K562 (cell line): ENCODE data around the gene ERGIC1. TPM values are rescaled to one million over a fixed set of nuclear protein-coding genes. Genes with fewer than 3 reads are reported as not detected.

ENCODE experiments used
- ETV6 ChIP-seq, 3 experiments: fragments of 150-350 bp in 1 of 3; sonication (generic) in 1 of 3; formaldehyde crosslinking in 1 of 3; IDR thresholded peaks; 2 replicates each; pipeline versions ENCODE4 v1.6.1 to v1.8.0; 2014 to 2022; ENCODE audit warnings: borderline replicate concordance in 2 of 3, low read depth in 2 of 3, antibody characterized with exemption in 1 of 3, low read length in 1 of 3, mild to moderate bottlenecking in 1 of 3, missing genetic modification reagents in 1 of 3
- FOSL1 ChIP-seq: fragments of 200-800 bp; sonication (Bioruptor generic); conservative IDR thresholded peaks from 2 replicates; pipeline ENCODE4 v1.6.1; 2016; ENCODE audit warnings: missing genetic modification characterization, missing compliant biosample characterization
- MCM3 ChIP-seq: fragments of 450-650 bp; IDR thresholded peaks from 2 replicates; pipeline ENCODE4 v1.6.1; 2016
- MTA2 ChIP-seq: fragments of 450-650 bp; IDR thresholded peaks from 2 replicates; pipeline ENCODE4 v1.6.1; 2016; ENCODE audit warnings: low read depth
- NR2C1 ChIP-seq, 2 experiments: fragments of 450-650 bp; IDR thresholded peaks; 2 replicates each; pipeline ENCODE4 v1.6.1; 2017; ENCODE audit warnings: mild to moderate bottlenecking in 2 of 2, antibody characterized with exemption in 1 of 2, inconsistent platforms in 1 of 2, missing compliant biosample characterization in 1 of 2, missing genetic modification characterization in 1 of 2
- SPI1 ChIP-seq: IDR thresholded peaks from 2 replicates; pipeline ENCODE4 v1.6.1; 2011; ENCODE audit warnings: low read depth, low read length, control low read depth, borderline replicate concordance
- ZBTB43 ChIP-seq: sonication (generic); formaldehyde crosslinking; IDR thresholded peaks from 2 replicates; pipeline ENCODE4 v1.8.0; 2023; ENCODE audit warnings: mild to moderate bottlenecking, missing genetic modification reagents
- ZKSCAN8 ChIP-seq: fragments of 200-800 bp; sonication (Bioruptor generic); IDR thresholded peaks from 2 replicates; pipeline ENCODE4 v1.6.1; 2016; ENCODE audit warnings: missing genetic modification characterization, missing compliant biosample characterization
- ZNF431 ChIP-seq: sonication (generic); formaldehyde crosslinking; IDR thresholded peaks from 2 replicates; pipeline ENCODE4 v1.8.0; 2022; ENCODE audit warnings: mild to moderate bottlenecking, missing genetic modification reagents
- ZNF512 ChIP-seq: IDR thresholded peaks from 2 replicates; pipeline ENCODE4 v1.6.1; 2016; ENCODE audit warnings: missing genetic modification characterization, missing compliant biosample characterization
- ZNF639 ChIP-seq, 2 experiments: fragments of 200-800 bp in 1 of 2; sonication (Bioruptor generic) in 1 of 2; sonication (generic) in 1 of 2; formaldehyde crosslinking in 1 of 2; IDR thresholded peaks in 1 of 2; conservative IDR thresholded peaks in 1 of 2; 2 replicates each; pipeline versions ENCODE4 v1.5.0 to v1.6.1; 2016 to 2020; ENCODE audit warnings: missing compliant biosample characterization in 1 of 2, missing genetic modification characterization in 1 of 2, missing genetic modification reagents in 1 of 2
- polyA plus RNA-seq, 8 experiments: library from polyadenylated mRNA; depleted of rRNA in 4 of 8; stranded (reverse) in 5 of 8; unstranded in 3 of 8; fragments of >200 nt; fragmentation: Nextera tagmentation in 2 of 8; fragmentation: Illumina TruSeq in 1 of 8; extraction: Ambion mirVana in 2 of 8; extraction: Trizol in 1 of 8; gene quantifications; 2 replicates each; pipeline versions ENCODE4 v1.2.1 to v1.2.3, GENCODE V29; 2011 to 2014; ENCODE audit warnings: inconsistent platforms in 1 of 8, missing spikeins in 1 of 8
- total RNA-seq, 7 experiments: library from RNA; depleted of rRNA in 6 of 7; stranded (reverse); fragments of >200 nt in 6 of 7; fragmentation: Illumina TruSeq in 2 of 7; extraction: Trizol in 2 of 7; gene quantifications; 2 replicates each; pipeline versions ENCODE4 v1.2.1 to v1.2.3, GENCODE V29; 2011 to 2021; ENCODE audit warnings: low replicate concordance in 1 of 7

Gene ERGIC1
- total and polyA plus RNA-seq, 9 of the 15 experiments (the other 6 are each of a cell fraction or from before 2014, with no cell fraction given): 5.5 to 68.4 (median 36.4) TPM

GRCh38 chr5:172793577-172794488 is 40.2 kb upstream of the ERGIC1 start (continued):
- TF ChIP-seq ZNF512: no peak
- peak; percentile 89 for TF ChIP-seq FOSL1 (tag)
- TF ChIP-seq ETV6 (IDR thresholded peaks at IDR 0.05; ENCODE audit: borderline replicate concordance in 1 of 2, low read depth in 2 of 2, low read length in 1 of 2): peak in 1 of 2 experiments; percentile 18; a peak in 1 of 4 replicates
- TF ChIP-seq ETV6 (CRISPR knock-in tag; IDR thresholded peaks at IDR 0.05; ENCODE audit: borderline replicate concordance): no peak
- TF ChIP-seq SPI1: peak; percentile 86
- no peak for TF ChIP-seq ZNF431 (CRISPR knock-in tag)
- TF ChIP-seq MTA2: no peak
- peak in 1 of 2 experiments; percentile 52; a peak in 1 of 4 replicates for TF ChIP-seq ZNF639 (CRISPR knock-in tag; conservative IDR thresholded peaks at IDR 0.05 in 1 of 2, IDR thresholded peaks at IDR 0.05 in 1 of 2)
- TF ChIP-seq ZBTB43 (CRISPR knock-in tag): no peak
- no peak for TF ChIP-seq MCM3
- 0 out of 2 replicates have a peak, but pooled peaks have one; percentile 29 for TF ChIP-seq ZKSCAN8 (CRISPR knock-in tag)
- TF ChIP-seq NR2C1 (IDR thresholded peaks at IDR 0.05): 0 out of 2 replicates have a peak, but pooled peaks have one; percentile 14
- TF ChIP-seq NR2C1 (tag; IDR thresholded peaks at IDR 0.05): peak; percentile 30; the same call in 1 of the 2 replicates
